GM23338 (cell line): ENCODE measurements around the gene FUT8. TPM values are rescaled to one million over a fixed set of nuclear protein-coding genes. Genes with fewer than 3 reads are reported as not detected.

ENCODE experiments used
- ATAC-seq: fragments of 200-7000 bp; cut with Tn5 transposase; 3 replicates; pipeline ENCODE4 v1.9.1; 2020
- DNase-seq: peaks from one replicate; pipeline ENCODE4 v3.0.0-alpha.2; 2015; ENCODE audit warnings: low spot score
- H2AFZ ChIP-seq: fragments of 200-600 bp; sonication (generic); 2 replicates; pipeline ENCODE4 v1.8.0; 2016; ENCODE audit warnings: antibody characterized with exemption, mild to moderate bottlenecking, moderate library complexity
- H3F3A ChIP-seq: fragments of 200-600 bp; sonication (generic); replicated peaks from 2 replicates; pipeline ENCODE4 v1.8.0; 2017; ENCODE audit warnings: antibody characterized with exemption, mixed run types, low read depth
- H3K27ac ChIP-seq: fragments of 200-600 bp; sonication (generic); 2 replicates; pipeline ENCODE4 v1.6.1; 2016; ENCODE audit warnings: low read depth
- H3K27me3 ChIP-seq: fragments of 200-600 bp; sonication (generic); 2 replicates; pipeline ENCODE4 v1.8.0; 2016; ENCODE audit warnings: mild to moderate bottlenecking, mixed run types, moderate library complexity; ENCODE audit not compliant: insufficient read depth
- H3K36me3 ChIP-seq: fragments of 200-600 bp; sonication (generic); 2 replicates; pipeline ENCODE4 v1.8.0; 2016; ENCODE audit warnings: mild to moderate bottlenecking; ENCODE audit not compliant: insufficient read depth
- H3K4me1 ChIP-seq: fragments of 200-600 bp; sonication (generic); 2 replicates; pipeline ENCODE4 v1.8.0; 2016; ENCODE audit warnings: mild to moderate bottlenecking, moderate library complexity; ENCODE audit not compliant: insufficient read depth
- H3K4me2 ChIP-seq: fragments of 200-600 bp; sonication (generic); 2 replicates; pipeline ENCODE4 v1.7.1; 2017; ENCODE audit warnings: mixed run types
- H3K4me3 ChIP-seq: fragments of 200-600 bp; sonication (generic); 2 replicates; pipeline ENCODE4 v1.6.1; 2016; ENCODE audit warnings: mixed run types
- H3K79me2 ChIP-seq: fragments of 200-600 bp; sonication (generic); replicated peaks from 2 replicates; pipeline ENCODE4 v1.8.0; 2017; ENCODE audit warnings: mild to moderate bottlenecking; ENCODE audit not compliant: insufficient read depth
- H3K9me2 ChIP-seq: fragments of 200-600 bp; sonication (generic); 2 replicates; pipeline ENCODE4 v1.8.0; 2017; ENCODE audit not compliant: insufficient read depth
- H4K20me1 ChIP-seq: fragments of 200-600 bp; sonication (generic); replicated peaks from 2 replicates; pipeline ENCODE4 v1.8.0; 2017; ENCODE audit warnings: mild to moderate bottlenecking; ENCODE audit not compliant: insufficient read depth
- H3K27ac Mint-ChIP-seq: 2 replicates; pipeline ENCODE4 v1.8.0; 2020; ENCODE audit warnings: inconsistent platforms, mild to moderate bottlenecking, moderate library complexity, mixed read lengths
- H3K27me3 Mint-ChIP-seq: 3 replicates; pipeline ENCODE4 v1.8.0; 2022; ENCODE audit warnings: low read depth, mild to moderate bottlenecking, moderate library complexity, mixed read lengths, inconsistent platforms; ENCODE audit not compliant: insufficient read depth, poor library complexity
- H3K36me3 Mint-ChIP-seq: 3 replicates; pipeline ENCODE4 v1.8.0; 2021; ENCODE audit warnings: low read depth, mild to moderate bottlenecking, inconsistent platforms, moderate library complexity, mixed read lengths
- H3K4me1 Mint-ChIP-seq: 3 replicates; pipeline ENCODE4 v1.8.0; 2020; ENCODE audit warnings: mild to moderate bottlenecking, inconsistent platforms, mixed read lengths
- H3K4me3 Mint-ChIP-seq: 3 replicates; pipeline ENCODE4 v1.8.0; 2021; ENCODE audit warnings: moderate library complexity, mild to moderate bottlenecking, inconsistent platforms, mixed read lengths
- H3K9me3 Mint-ChIP-seq: 3 replicates; pipeline ENCODE4 v1.8.0; 2020; ENCODE audit warnings: moderate library complexity, mild to moderate bottlenecking, inconsistent platforms, mixed read lengths
- CREB1 ChIP-seq: fragments of 250-450 bp; sonication (Bioruptor Pico); IDR thresholded peaks from 2 replicates; pipeline ENCODE4 v1.5.0; 2020; ENCODE audit warnings: low read depth, mild to moderate bottlenecking, moderate library complexity
- CTCF ChIP-seq, 2 experiments: fragments of 200-600 bp in 1 of 2; sonication (generic) in 1 of 2; conservative IDR thresholded peaks; 2 replicates each; pipeline versions ENCODE4 v1.5.1 to v1.6.1; 2016 to 2017; ENCODE audit warnings: antibody characterized with exemption in 2 of 2, low read depth in 2 of 2, mild to moderate bottlenecking in 2 of 2, moderate library complexity in 1 of 2
- ETS1 ChIP-seq: IDR thresholded peaks from 2 replicates; pipeline ENCODE4 v1.6.1; 2016; ENCODE audit warnings: antibody characterized with exemption
- EZH2 ChIP-seq: fragments of 200-600 bp; sonication (generic); IDR thresholded peaks from one replicate; pipeline ENCODE4 v1.8.0; 2017; ENCODE audit warnings: antibody characterized with exemption, mild to moderate bottlenecking, low read depth; ENCODE audit not compliant: unreplicated experiment
- EZH2phosphoT487 ChIP-seq: fragments of 200-600 bp; sonication (generic); IDR thresholded peaks from one replicate; pipeline ENCODE4 v1.8.1; 2018; ENCODE audit warnings: antibody characterized with exemption; ENCODE audit not compliant: unreplicated experiment
- JUNB ChIP-seq: IDR thresholded peaks from one replicate; pipeline ENCODE4 v1.6.1; 2016; ENCODE audit warnings: antibody characterized with exemption; ENCODE audit not compliant: unreplicated experiment
- NANOG ChIP-seq: IDR thresholded peaks from 2 replicates; pipeline ENCODE4 v1.6.1; 2016; ENCODE audit warnings: antibody characterized with exemption, borderline replicate concordance
- POLR2AphosphoS5 ChIP-seq: IDR thresholded peaks from 2 replicates; pipeline ENCODE4 v1.6.1; 2016; ENCODE audit warnings: antibody characterized with exemption, low read depth
- REST ChIP-seq: IDR thresholded peaks from one replicate; pipeline ENCODE4 v1.6.1; 2018; ENCODE audit warnings: antibody characterized with exemption; ENCODE audit not compliant: unreplicated experiment
- STAT1 ChIP-seq: IDR thresholded peaks from one replicate; pipeline ENCODE4 v1.6.1; 2016; ENCODE audit warnings: antibody characterized with exemption; ENCODE audit not compliant: unreplicated experiment
- ZNF114 ChIP-seq: fragments of 250-450 bp; sonication (Bioruptor Pico); IDR thresholded peaks from 2 replicates; pipeline ENCODE4 v1.5.0; 2020; ENCODE audit warnings: mild to moderate bottlenecking, moderate library complexity
- ZNF331 ChIP-seq: fragments of 250-450 bp; sonication (Bioruptor Pico); IDR thresholded peaks from 2 replicates; pipeline ENCODE4 v1.5.0; 2020; ENCODE audit warnings: low read depth, mild to moderate bottlenecking, moderate library complexity
- ZNF462 ChIP-seq: fragments of 250-450 bp; sonication (Bioruptor Pico); IDR thresholded peaks from 2 replicates; pipeline ENCODE4 v1.5.0; 2020; ENCODE audit warnings: mild to moderate bottlenecking, moderate library complexity
- polyA plus RNA-seq: library from polyadenylated mRNA; unstranded; fragments of >200 nt; fragmentation: Nextera tagmentation; extraction: Ambion mirVana; gene quantifications from 2 replicates; pipeline ENCODE4 v1.2.1, GENCODE V29; 2016
- total RNA-seq: library from RNA; depleted of rRNA; stranded (reverse); fragments of >200 nt; shearing (Covaris generic); gene quantifications from 2 replicates; pipeline ENCODE4 v1.2.3, GENCODE V29; 2014

FUT8 gene
- total and polyA plus RNA-seq, 2 experiments from 2014 or later = 8.2 to 23.2 TPM

GRCh38 chr14:65465584-65465983 is 53.1 kb downstream of the FUT8 start:
- no peak overlapping the region for H3K4me3 Mint-ChIP-seq
- peaks cover 6% of the 10 kb centered on the region for H3K27me3 Mint-ChIP-seq
- Histone ChIP-seq H3K9me2 (no peaks in the 10 kb centered on the region), H2AFZ (no peak overlapping the region), H3K27ac (no peak overlapping the region), H3K4me2 (no peak overlapping the region), H3K4me3 (no peak overlapping the region), H3K4me1 (peaks cover 18% of the 10 kb centered on the region; the same call in 1 of the 2 replicates), H3F3A (no peaks in the 10 kb centered on the region), H4K20me1 (no peaks in the 10 kb centered on the region), H3K36me3 (no peaks in the 10 kb centered on the region), H3K27me3 (no peaks in the 10 kb centered on the region), H3K79me2 (no peaks in the 10 kb centered on the region; the same call in 1 of the 2 replicates)
- DNase-seq (no peak), ATAC-seq (no peak)
- peaks cover 2% of the 10 kb centered on the region; the same call in 2 of the 3 replicates for H3K36me3 Mint-ChIP-seq
- TF ChIP-seq STAT1 = no peak
- no peak for TF ChIP-seq JUNB
- no peak for TF ChIP-seq ETS1
- TF ChIP-seq EZH2 = no peak
- no peak for TF ChIP-seq REST
- TF ChIP-seq POLR2AphosphoS5 = no peak
- TF ChIP-seq NANOG = no peak
- TF ChIP-seq CREB1 (CRISPR knock-in tag) = no peak
- no peak for TF ChIP-seq EZH2phosphoT487
- TF ChIP-seq ZNF331 = no peak
- no peak for TF ChIP-seq ZNF462 (CRISPR knock-in tag)
- no peak for TF ChIP-seq CTCF (conservative IDR thresholded peaks at IDR 0.05; ENCODE audit: low read depth in 2 of 2)
- TF ChIP-seq ZNF114 (CRISPR knock-in tag) = no peak
- H3K4me1 Mint-ChIP-seq = peaks cover 29% of the 10 kb centered on the region
- no peak overlapping the region for H3K27ac Mint-ChIP-seq
- no peaks in the 10 kb centered on the region for H3K9me3 Mint-ChIP-seq
